OCI-LY7 (cell line): Measurements from ENCODE around the gene NEDD8. TPM values are rescaled to one million over a fixed set of nuclear protein-coding genes. Genes with fewer than 3 reads are reported as not detected.

Experiments
- BruUV-seq: library from RNA; stranded (reverse); fragments of 400-500 nt; replicated peaks from 2 replicates; lab custom pipeline; 2021; lab: Mats Ljungman, UMichigan
- CTCF ChIA-PET: fragments of 300-600 bp; sonication (Branson Sonifier 250); formaldehyde crosslinking; loops from one replicate; lab custom pipeline; 2022; ENCODE audit warnings: antibody characterized with exemption; ENCODE audit not compliant: unreplicated experiment; lab: Charles Lee
- POLR2A ChIA-PET: fragments of 300-600 bp; sonication (Branson Sonifier 250); formaldehyde crosslinking; loops from one replicate; lab custom pipeline; 2022; ENCODE audit warnings: antibody characterized with exemption; lab: Charles Lee
- DNase-seq: peaks from one replicate; pipeline ENCODE4 v3.0.0-alpha.2; 2015; ENCODE audit warnings: low spot score
- H2AFZ ChIP-seq: fragments of 200-600 bp; sonication (generic), shearing (Covaris generic); 2 replicates; pipeline ENCODE4 v1.6.1; 2014; ENCODE audit warnings: mild to moderate bottlenecking, antibody characterized with exemption, low read length, moderate library complexity
- H3K27ac ChIP-seq: fragments of 200-600 bp; sonication (generic); 2 replicates; pipeline ENCODE4 v1.5.1; 2014; ENCODE audit warnings: mixed run types, low read depth, mild to moderate bottlenecking, moderate library complexity, low read length, inconsistent platforms; ENCODE audit not compliant: poor library complexity, severe bottlenecking
- H3K36me3 ChIP-seq: fragments of 200-600 bp; sonication (generic); 2 replicates; pipeline ENCODE4 v1.6.1; 2014; ENCODE audit warnings: mild to moderate bottlenecking, antibody characterized with exemption, low read length, moderate library complexity, mixed read lengths; ENCODE audit not compliant: insufficient read depth
- H3K4me1 ChIP-seq: fragments of 200-600 bp; sonication (generic); 2 replicates; pipeline ENCODE4 v1.5.1; 2014; ENCODE audit warnings: mild to moderate bottlenecking, low read length; ENCODE audit not compliant: insufficient read depth, poor library complexity, severe bottlenecking
- H3K4me2 ChIP-seq: fragments of 200-600 bp; sonication (generic); 2 replicates; pipeline ENCODE4 v1.6.1; 2014; ENCODE audit warnings: mild to moderate bottlenecking, low read length
- H3K4me3 ChIP-seq: fragments of 200-600 bp; sonication (generic); 2 replicates; pipeline ENCODE4 v1.5.1; 2014; ENCODE audit warnings: mild to moderate bottlenecking, low read depth, low read length; ENCODE audit not compliant: poor library complexity, severe bottlenecking
- H3K79me2 ChIP-seq: fragments of 200-600 bp; sonication (generic); 2 replicates; pipeline ENCODE4 v1.6.1; 2016; ENCODE audit warnings: low read depth, mild to moderate bottlenecking, low read length, moderate library complexity, mixed read lengths; ENCODE audit not compliant: insufficient read depth
- H3K9me2 ChIP-seq: fragments of 200-600 bp; sonication (generic); 2 replicates; pipeline ENCODE4 v1.6.1; 2016; ENCODE audit warnings: mild to moderate bottlenecking, low read length, mixed read lengths; ENCODE audit not compliant: insufficient read depth
- H3K9me3 ChIP-seq: fragments of 200-600 bp; sonication (generic); 2 replicates; pipeline ENCODE4 v1.6.1; 2014; ENCODE audit warnings: mild to moderate bottlenecking, mixed run types, low read length, mixed read lengths
- H4K20me1 ChIP-seq: fragments of 200-600 bp; sonication (generic); 2 replicates; pipeline ENCODE4 v1.6.1; 2014; ENCODE audit warnings: mild to moderate bottlenecking, antibody characterized with exemption, low read length, moderate library complexity, mixed read lengths; ENCODE audit not compliant: insufficient read depth
- CTCF ChIP-seq: fragments of 200-600 bp; sonication (generic); conservative IDR thresholded peaks from 2 replicates; pipeline ENCODE4 v1.5.1; 2014; ENCODE audit warnings: mild to moderate bottlenecking, antibody characterized with exemption, low read length, moderate library complexity, mixed read lengths
- EZH2phosphoT487 ChIP-seq: fragments of 200-600 bp; sonication (generic); IDR thresholded peaks from 2 replicates; pipeline ENCODE4 v1.6.1; 2018; ENCODE audit warnings: low read depth, borderline replicate concordance, mild to moderate bottlenecking, mixed run types, antibody characterized with exemption, low read length, moderate library complexity, mixed read lengths
- intact Hi-C: fragments of 100-400 bp; cut with micrococcal nuclease; formaldehyde crosslinking; loops from one replicate; pipeline ENCODE4 v1.10.0; 2022; ENCODE audit not compliant: unreplicated experiment
- total RNA-seq, 2 experiments: library from RNA; depleted of rRNA in 1 of 2; stranded (reverse); fragments of >200 nt in 1 of 2; shearing (Covaris generic) in 1 of 2; gene quantifications; 2 replicates each; pipeline ENCODE4 v1.2.3, GENCODE V29; 2014 to 2022

The NEDD8 gene
- total RNA-seq, 2 experiments from 2014 or later, result 167 to 174 TPM

DNA sequence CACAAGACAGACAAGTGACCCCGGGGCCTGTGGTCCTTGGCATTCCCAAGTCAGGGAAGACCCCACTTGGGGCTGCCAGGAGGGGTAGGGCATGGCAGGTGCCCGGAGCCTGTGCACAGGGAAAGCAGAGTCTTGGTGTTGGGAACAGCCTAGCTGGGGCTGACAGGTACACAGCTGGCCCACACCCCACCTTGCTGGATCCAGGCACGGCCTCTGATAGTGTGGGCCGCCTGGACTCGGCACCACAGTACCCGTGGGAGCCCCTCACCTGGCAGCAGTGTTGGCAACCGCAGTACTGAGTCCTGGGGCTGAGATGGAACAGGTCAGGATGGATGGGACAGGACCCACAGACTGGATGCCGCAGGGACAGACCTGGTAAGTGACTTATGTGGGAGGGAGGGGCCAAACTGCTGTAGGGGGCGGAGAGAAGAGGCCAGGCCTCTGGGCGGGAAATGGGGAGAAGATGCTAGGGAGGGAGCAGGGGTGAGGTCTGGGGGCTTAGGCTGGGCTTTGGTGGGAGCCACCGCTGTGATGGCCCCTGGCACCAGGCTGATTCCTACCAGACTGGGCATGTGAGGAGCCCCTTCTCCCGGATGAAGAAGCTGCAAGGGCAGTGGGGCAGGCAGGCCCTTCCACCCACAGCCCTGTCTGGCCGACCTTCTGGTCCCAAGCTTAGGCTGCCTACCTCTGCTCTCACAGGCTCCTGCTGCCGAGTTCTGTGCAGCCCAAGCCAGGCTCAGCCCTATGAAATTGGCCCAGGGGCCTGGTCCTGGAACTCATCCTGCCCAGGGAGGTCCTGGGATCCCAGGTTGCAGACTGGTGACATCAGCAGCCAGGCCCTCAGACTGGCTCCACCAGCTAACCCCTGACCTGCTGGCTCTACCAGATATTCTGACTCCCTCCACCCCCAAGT, 30.9 kb upstream of the NEDD8 start, which contains the start of gene TGM1:
TSS of gene TGM1 (minus strand) at position 357 of the 913 bp plus-strand sequence. CDS start 825 bp downstream, outside the sequence.
- intact Hi-C loops, result no loop called here
- no peaks in the 10 kb centered on the region for H3K9me3 ChIP-seq
- no peaks in the 10 kb centered on the region for H3K9me2 ChIP-seq
- DNase-seq, result no peak
- no peak within 1 kb of the TSS for H3K4me2 ChIP-seq
- no peaks in the 10 kb centered on the region for H4K20me1 ChIP-seq
- H3K4me1 ChIP-seq, result peaks cover 12% of the 10 kb centered on the region
- no TSS peak for BruUV-seq
- no peak within 1 kb of the TSS for H2AFZ ChIP-seq
- H3K79me2 ChIP-seq, result no peaks in the 10 kb centered on the region
- ChIA-PET CTCF (no interaction called here), POLR2A (no interaction called here)
- no peaks in the 10 kb centered on the region for H3K36me3 ChIP-seq
- H3K4me3 ChIP-seq, result no peak within 1 kb of the TSS
- no peak within 1 kb of the TSS for H3K27ac ChIP-seq
- TF ChIP-seq CTCF (no peak), EZH2phosphoT487 (no peak)

- Histone ChIP-seq H3K9me3 (no peaks in the 10 kb centered on the region), H4K20me1 (no peaks in the 10 kb centered on the region), H3K4me1 (peaks cover 12% of the 10 kb centered on the region), H3K27ac (no peak overlapping the region), H3K9me2 (no peaks in the 10 kb centered on the region), H3K4me2 (no peak overlapping the region), H3K4me3 (no peak overlapping the region), H3K36me3 (no peaks in the 10 kb centered on the region), H3K79me2 (no peaks in the 10 kb centered on the region), H2AFZ (no peak overlapping the region)
- TF ChIP-seq EZH2phosphoT487 (no peak), CTCF (no peak)
- intact Hi-C loops, result no loop called here
- CTCF ChIA-PET, result no interaction called here
- no peak for DNase-seq
- POLR2A ChIA-PET, result interaction anchor here (0.9 kb wide), 1 partner anchor 12 kb away, joined by 3 read pairs; no protein-coding TSS in a partner anchor
- BruUV-seq, result no TSS peak
Measured at GRCh38 chr14:24261969-24262327, 29.8 kb upstream of the NEDD8 start.
